OCI-LY7 (cell line): Measurements from ENCODE around the gene FAM227B.

ENCODE experiments used
- EZH2phosphoT487 ChIP-seq: fragments of 200-600 bp; sonication (generic); IDR thresholded peaks from 2 replicates; pipeline ENCODE4 v1.6.1; 2018; ENCODE audit warnings: low read depth, borderline replicate concordance, mild to moderate bottlenecking, mixed run types, antibody characterized with exemption, low read length, moderate library complexity, mixed read lengths
- TF ChIP-seq, protein P1 (sequence below): fragments of 200-600 bp; sonication (generic); conservative IDR thresholded peaks from 2 replicates; pipeline ENCODE4 v1.5.1; 2014; ENCODE audit warnings: mild to moderate bottlenecking, antibody characterized with exemption, low read length, moderate library complexity, mixed read lengths

DNA sequence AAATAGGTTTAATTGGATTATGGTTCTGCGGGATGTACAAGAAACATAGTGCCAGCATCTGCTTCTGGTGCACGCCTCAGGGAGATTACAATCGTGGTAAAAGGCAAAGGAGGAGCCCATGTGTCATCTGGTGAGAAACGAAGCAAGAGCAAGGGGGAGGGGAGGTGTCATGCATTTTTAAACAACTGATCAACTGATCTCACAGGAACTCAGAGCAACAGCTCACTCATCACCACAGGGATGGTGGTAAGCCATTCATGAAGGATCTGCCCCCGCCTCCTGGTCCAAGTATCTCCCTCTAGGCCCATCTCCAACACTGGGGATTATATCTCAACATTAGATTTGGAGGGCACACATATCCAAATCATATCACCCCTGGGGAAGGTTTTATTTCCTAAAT is 239.7 kb downstream of the FAM227B start:
- TF ChIP-seq, protein P1, sequence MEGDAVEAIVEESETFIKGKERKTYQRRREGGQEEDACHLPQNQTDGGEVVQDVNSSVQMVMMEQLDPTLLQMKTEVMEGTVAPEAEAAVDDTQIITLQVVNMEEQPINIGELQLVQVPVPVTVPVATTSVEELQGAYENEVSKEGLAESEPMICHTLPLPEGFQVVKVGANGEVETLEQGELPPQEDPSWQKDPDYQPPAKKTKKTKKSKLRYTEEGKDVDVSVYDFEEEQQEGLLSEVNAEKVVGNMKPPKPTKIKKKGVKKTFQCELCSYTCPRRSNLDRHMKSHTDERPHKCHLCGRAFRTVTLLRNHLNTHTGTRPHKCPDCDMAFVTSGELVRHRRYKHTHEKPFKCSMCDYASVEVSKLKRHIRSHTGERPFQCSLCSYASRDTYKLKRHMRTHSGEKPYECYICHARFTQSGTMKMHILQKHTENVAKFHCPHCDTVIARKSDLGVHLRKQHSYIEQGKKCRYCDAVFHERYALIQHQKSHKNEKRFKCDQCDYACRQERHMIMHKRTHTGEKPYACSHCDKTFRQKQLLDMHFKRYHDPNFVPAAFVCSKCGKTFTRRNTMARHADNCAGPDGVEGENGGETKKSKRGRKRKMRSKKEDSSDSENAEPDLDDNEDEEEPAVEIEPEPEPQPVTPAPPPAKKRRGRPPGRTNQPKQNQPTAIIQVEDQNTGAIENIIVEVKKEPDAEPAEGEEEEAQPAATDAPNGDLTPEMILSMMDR: no peak
- no peak for TF ChIP-seq EZH2phosphoT487
